Heart right ventricle (tissue), 16 donors: ENCODE data around the gene SLC7A8. TPM values are rescaled to one million over a fixed set of nuclear protein-coding genes. Genes with fewer than 3 reads are reported as not detected.

Source experiments
- ATAC-seq, 8 donors: fragments of 200-7000 bp; cut with Tn5 transposase; one replicate each; pipeline ENCODE4 v1.9.1; 2020; ENCODE audit warnings: mild to moderate bottlenecking in 8 of 8, moderate library complexity in 8 of 8, moderate number of reproducible peaks in 1 of 8
- DNase-seq, 2 donors: peaks; one replicate each; pipeline ENCODE4 v3.0.0-alpha.2; 2020
- H3K27ac ChIP-seq, 10 donors: fragments of 200-600 bp; sonication (generic) in 2 of 10; one replicate each; pipeline versions ENCODE4 v1.5.0 to v1.8.0; 2020 to 2022; ENCODE audit warnings: mild to moderate bottlenecking in 3 of 10
- H3K27me3 ChIP-seq, 7 donors: fragments of 200-600 bp; one replicate each; pipeline ENCODE4 v1.8.0; 2021 to 2022; ENCODE audit warnings: mild to moderate bottlenecking in 2 of 7
- H3K36me3 ChIP-seq, 9 donors: fragments of 200-600 bp; sonication (generic) in 1 of 9; one replicate each; pipeline versions ENCODE4 v1.5.0 to v1.8.0; 2020 to 2022; ENCODE audit warnings: mild to moderate bottlenecking in 2 of 9
- H3K4me1 ChIP-seq, 9 donors: fragments of 200-600 bp; sonication (generic) in 1 of 9; one replicate each; pipeline versions ENCODE4 v1.5.0 to v1.8.0; 2020 to 2022; ENCODE audit warnings: mild to moderate bottlenecking in 4 of 9
- H3K4me3 ChIP-seq, 10 donors: fragments of 200-600 bp; sonication (generic) in 2 of 10; one replicate each; pipeline versions ENCODE4 v1.5.0 to v1.8.0; 2020 to 2022; ENCODE audit warnings: mild to moderate bottlenecking in 7 of 10, moderate library complexity in 2 of 10
- H3K9me3 ChIP-seq, 11 donors: fragments of 200-600 bp in 10 of 11; sonication (generic) in 2 of 11; one replicate each; pipeline versions ENCODE4 v1.5.0 to v1.8.0; 2013 to 2022; ENCODE audit warnings: mild to moderate bottlenecking in 2 of 11, control low read depth in 1 of 11, moderate library complexity in 1 of 11
- CTCF ChIP-seq, 9 donors: fragments of 200-600 bp; sonication (generic) in 2 of 9; IDR thresholded peaks; one replicate each; pipeline versions ENCODE4 v1.5.0 to v1.8.0; 2021 to 2022; ENCODE audit warnings: antibody characterized with exemption in 9 of 9, mild to moderate bottlenecking in 5 of 9, moderate library complexity in 1 of 9
- WGBS, 2 donors: extraction: QIAGEN DNeasy Blood & Tissue Kit; methylation state at CpG; one replicate each; pipeline ENCODE4 v1.1.7; 2013; ENCODE audit warnings: inconsistent platforms in 1 of 2; 5-methylcytosine and 5-hydroxymethylcytosine counted together
- intact Hi-C, 10 donors: fragments of 100-400 bp; cut with DNase I; formaldehyde crosslinking; loops; one replicate each; pipeline versions ENCODE4 v1.11.1 to v1.14.2; 2022
- polyA plus RNA-seq, 2 donors: library from polyadenylated mRNA; stranded (reverse); fragments of 200-250 nt; gene quantifications; one replicate each; pipeline ENCODE4 v1.2.3, GENCODE V29; 2013
- total RNA-seq, 10 donors: library from RNA; stranded (reverse); fragmentation: NEBNext Ultra II Directional in 3 of 10; extraction: Animal tissue kit (Norgen Biotek cat#: 25700) in 3 of 10; gene quantifications; one replicate each; pipeline versions ENCODE4 v1.2.1 to v1.2.4, GENCODE V29; 2021 to 2023
- donor health status: Arrhythmogenic right ventricular cardiomyopathy.
- donor health status: ischemic (EF 13 %, LVEDD 7.1; RV severe dilation, severe dysfunction).
- donor health status: healthy with polysubstance abuse.
- donor health status: DM: no; HTN: yes; CAD: no.
- donor health status: DM: no; HTN: no; CAD: no.
- donor health status: ischemic (EF 25% LVEDD 6.9; RV normal size, moderate dysfunction).
- donor health status: ischemic (EF 25% LVEDD 5.7; RV mildly dilated, moderate dysfunction).
- donor health status: healthy.
- donor health status: DM: yes; HTN: yes; CAD: no.
- donor health status: Ischemic cardiomyopathy.
- donor health status: ischemic (EF 35%, LVEDD 5.7; RV mildly dilated, moderate dysfunction).
- donor health status: nonischemic (EF 11% LVEDD 7.7; RV severe dilation, severe dysfunction).
- donor health status: DM: yes; HTN: yes; CAD: no.
- donor health status: PGD.
- donor health status: ischemic (EF 29% LVEDD 5.4; RV normal size, mild dysfunction).
- donor health status: nonischemic (EF 23%, LVEDD 6.1; RV moderate dilation, normal function).

SLC7A8 gene
- total and polyA plus RNA-seq, 12 donors: 5.9 to 14.9 (median 9.6) TPM

GRCh38 chr14:23195552-23196101 is 12.2 kb upstream of the SLC7A8 start:
- ATAC-seq: no peak
- 80 to 85% methylated on average over 7 of the region's 7 CpGs for WGBS, 2 donors

DNA sequence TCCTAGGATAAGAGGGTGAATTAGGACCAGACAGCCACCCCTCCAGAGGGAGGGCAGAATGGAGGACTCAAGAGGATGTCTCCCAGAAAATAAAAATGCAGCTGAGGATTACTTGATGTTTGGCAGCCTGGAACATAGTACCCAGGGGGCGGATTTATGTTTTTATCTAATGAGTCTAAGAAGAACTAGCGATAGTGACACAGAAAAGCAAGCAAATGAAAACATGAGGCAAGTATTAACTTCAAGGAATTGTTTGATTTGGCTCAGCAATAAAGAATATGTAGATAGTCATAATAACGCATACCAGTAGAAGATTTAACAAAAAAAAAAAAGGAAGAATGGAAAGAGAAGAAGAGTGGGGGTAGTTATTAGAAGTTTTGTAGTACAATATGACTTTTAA is 10.0 kb upstream of the SLC7A8 start:
- H3K4me3 ChIP-seq: no peak overlapping the region
- intact Hi-C loops: no loop called here
- TF ChIP-seq CTCF (IDR thresholded peaks at IDR 0.05): no peak
- peaks cover 0 to 3% (median 0%) of the 10 kb centered on the region in 7 donors for H3K27me3 ChIP-seq
- no peak overlapping the region for H3K27ac ChIP-seq
- H3K9me3 ChIP-seq: no peaks in the 10 kb centered on the region
- ATAC-seq (no peak), DNase-seq (no peak)
- no peaks in the 10 kb centered on the region for H3K36me3 ChIP-seq
- H3K4me1 ChIP-seq: no peaks in the 10 kb centered on the region
- WGBS, 2 donors: 47 to 57% methylated on average over 3 of the region's 3 CpGs

More at GRCh38 chr14:23195552-23196101, 12.2 kb upstream of the SLC7A8 start:
- no peak overlapping the region for H3K27ac ChIP-seq
- H3K4me3 ChIP-seq: no peak overlapping the region
- no peak for TF ChIP-seq CTCF (IDR thresholded peaks at IDR 0.05)
- H3K36me3 ChIP-seq: no peaks in the 10 kb centered on the region
- intact Hi-C loops: no loop called here
- H3K27me3 ChIP-seq: no peaks in the 10 kb centered on the region
- DNase-seq: no peak
- H3K4me1 ChIP-seq: no peaks in the 10 kb centered on the region
- no peaks in the 10 kb centered on the region for H3K9me3 ChIP-seq

DNA sequence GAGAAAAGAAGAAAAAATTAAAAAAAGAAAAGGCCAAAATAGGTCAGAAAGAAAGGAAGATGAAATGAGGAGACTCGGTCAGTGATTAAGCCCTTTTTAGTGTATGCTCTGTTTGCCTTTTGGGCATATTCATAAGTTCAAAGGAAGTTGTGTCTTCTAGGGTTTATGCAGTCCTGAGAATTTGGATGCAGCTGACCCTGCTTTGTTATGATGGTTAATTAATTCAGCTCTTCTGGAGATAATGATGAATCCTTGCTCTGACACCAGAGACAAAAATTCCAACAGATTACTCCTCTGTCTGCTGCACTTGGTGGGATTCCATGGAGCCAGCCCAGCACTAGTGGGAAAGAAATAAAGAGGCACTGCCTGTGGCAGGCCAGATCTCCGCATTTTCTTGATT is 4.5 kb upstream of the SLC7A8 start:
- peaks cover 0 to 12% (median 0%) of the 10 kb centered on the region in 9 donors for H3K4me1 ChIP-seq
- DNase-seq: no peak
- no peak for ATAC-seq
- H3K4me3 ChIP-seq: no peak overlapping the region
- H3K27ac ChIP-seq: no peak overlapping the region
- intact Hi-C loops: loop anchor here in 8 of 10 donors (1.0 to 10.0 kb wide), 5 partner anchors 67 to 121 kb away; no protein-coding TSS in a partner anchor
- WGBS, 2 donors: 74 to 76% methylated on average over 2 of the region's 2 CpGs
- H3K9me3 ChIP-seq: no peaks in the 10 kb centered on the region
- no peak for TF ChIP-seq CTCF (IDR thresholded peaks at IDR 0.05)
- no peaks in the 10 kb centered on the region for H3K36me3 ChIP-seq
- H3K27me3 ChIP-seq: peaks cover 0 to 6% (median 0%) of the 10 kb centered on the region in 7 donors

GRCh38 chr14:23186913-23187654 is 3.6 kb upstream of the SLC7A8 start:
- Histone ChIP-seq H3K36me3 (no peaks in the 10 kb centered on the region), H3K4me1 (peaks cover 0 to 21% (median 2%) of the 10 kb centered on the region in 9 donors), H3K27ac (no peak overlapping the region), H3K9me3 (no peaks in the 10 kb centered on the region), H3K27me3 (peaks cover 0 to 10% (median 3%) of the 10 kb centered on the region in 7 donors), H3K4me3 (no peak overlapping the region)
- TF ChIP-seq CTCF (IDR thresholded peaks at IDR 0.05): peak; percentile 55 to 88 (median 73)
- WGBS, 2 donors: 51 to 53% methylated on average over 12 of the region's 12 CpGs
- intact Hi-C loops: loop anchor here in 9 of 10 donors (1.0 to 10.0 kb wide), 5 partner anchors 66 to 120 kb away; no protein-coding TSS in a partner anchor
- ATAC-seq: peak in 7 of 8 donors; percentile 51 to 70 (median 62)
- peak in 1 of 2 donors; percentile 38 for DNase-seq
